Measurements from ENCODE around the gene DDAH1.

DNA sequence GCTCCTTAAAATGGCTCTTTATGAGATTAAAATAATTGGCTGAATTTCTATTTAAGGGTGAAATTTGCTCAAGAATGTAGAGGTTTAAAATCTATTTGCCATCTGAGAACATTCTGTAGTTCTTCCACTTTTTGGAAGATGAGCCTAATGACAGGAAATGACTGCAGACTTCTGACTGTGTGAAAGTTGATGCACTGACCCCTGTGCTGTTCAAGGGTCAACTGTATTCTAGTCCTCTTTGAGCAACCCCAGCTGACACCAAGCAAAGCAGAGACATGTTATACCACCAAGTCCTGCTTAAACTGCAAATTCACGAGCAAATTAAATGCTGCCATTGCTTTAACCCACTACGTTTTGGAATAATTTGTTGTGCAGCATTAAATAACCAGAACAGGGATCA is 26.6 kb downstream of the DDAH1 start:
- TF ChIP-seq POLR2A (IDR thresholded peaks at IDR 0.05): no peak
- TF ChIP-seq, protein P1, sequence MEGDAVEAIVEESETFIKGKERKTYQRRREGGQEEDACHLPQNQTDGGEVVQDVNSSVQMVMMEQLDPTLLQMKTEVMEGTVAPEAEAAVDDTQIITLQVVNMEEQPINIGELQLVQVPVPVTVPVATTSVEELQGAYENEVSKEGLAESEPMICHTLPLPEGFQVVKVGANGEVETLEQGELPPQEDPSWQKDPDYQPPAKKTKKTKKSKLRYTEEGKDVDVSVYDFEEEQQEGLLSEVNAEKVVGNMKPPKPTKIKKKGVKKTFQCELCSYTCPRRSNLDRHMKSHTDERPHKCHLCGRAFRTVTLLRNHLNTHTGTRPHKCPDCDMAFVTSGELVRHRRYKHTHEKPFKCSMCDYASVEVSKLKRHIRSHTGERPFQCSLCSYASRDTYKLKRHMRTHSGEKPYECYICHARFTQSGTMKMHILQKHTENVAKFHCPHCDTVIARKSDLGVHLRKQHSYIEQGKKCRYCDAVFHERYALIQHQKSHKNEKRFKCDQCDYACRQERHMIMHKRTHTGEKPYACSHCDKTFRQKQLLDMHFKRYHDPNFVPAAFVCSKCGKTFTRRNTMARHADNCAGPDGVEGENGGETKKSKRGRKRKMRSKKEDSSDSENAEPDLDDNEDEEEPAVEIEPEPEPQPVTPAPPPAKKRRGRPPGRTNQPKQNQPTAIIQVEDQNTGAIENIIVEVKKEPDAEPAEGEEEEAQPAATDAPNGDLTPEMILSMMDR (IDR thresholded peaks at IDR 0.05): no peak
